ENCODE data around the gene RRAGB.

Gene RRAGB

DNA sequence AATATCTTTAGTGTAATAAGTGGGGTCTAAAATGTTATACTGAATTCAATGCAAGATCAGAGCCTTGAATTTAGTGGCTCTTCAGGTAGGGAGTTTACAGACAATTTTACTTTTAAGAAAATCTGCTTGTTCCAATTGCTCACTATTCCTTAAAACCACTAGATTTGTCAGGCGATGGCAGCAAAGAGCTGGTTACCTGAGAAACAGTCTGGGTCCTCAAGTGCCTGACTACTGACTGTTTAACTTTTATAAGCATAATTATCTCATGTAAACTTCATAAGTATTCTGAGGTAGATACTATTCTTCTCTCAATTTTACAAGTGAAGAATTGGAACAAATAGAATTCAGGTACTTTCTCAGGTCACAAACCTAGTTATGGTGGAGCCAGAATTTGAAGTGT, 84.3 kb downstream of the RRAGB start:
- H3K4me3 ChIP-seq (ENCODE audit: low read depth, low read length), result no peak overlapping the region
- TF ChIP-seq, protein P1, sequence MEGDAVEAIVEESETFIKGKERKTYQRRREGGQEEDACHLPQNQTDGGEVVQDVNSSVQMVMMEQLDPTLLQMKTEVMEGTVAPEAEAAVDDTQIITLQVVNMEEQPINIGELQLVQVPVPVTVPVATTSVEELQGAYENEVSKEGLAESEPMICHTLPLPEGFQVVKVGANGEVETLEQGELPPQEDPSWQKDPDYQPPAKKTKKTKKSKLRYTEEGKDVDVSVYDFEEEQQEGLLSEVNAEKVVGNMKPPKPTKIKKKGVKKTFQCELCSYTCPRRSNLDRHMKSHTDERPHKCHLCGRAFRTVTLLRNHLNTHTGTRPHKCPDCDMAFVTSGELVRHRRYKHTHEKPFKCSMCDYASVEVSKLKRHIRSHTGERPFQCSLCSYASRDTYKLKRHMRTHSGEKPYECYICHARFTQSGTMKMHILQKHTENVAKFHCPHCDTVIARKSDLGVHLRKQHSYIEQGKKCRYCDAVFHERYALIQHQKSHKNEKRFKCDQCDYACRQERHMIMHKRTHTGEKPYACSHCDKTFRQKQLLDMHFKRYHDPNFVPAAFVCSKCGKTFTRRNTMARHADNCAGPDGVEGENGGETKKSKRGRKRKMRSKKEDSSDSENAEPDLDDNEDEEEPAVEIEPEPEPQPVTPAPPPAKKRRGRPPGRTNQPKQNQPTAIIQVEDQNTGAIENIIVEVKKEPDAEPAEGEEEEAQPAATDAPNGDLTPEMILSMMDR (IDR thresholded peaks at IDR 0.05; ENCODE audit: low read depth, low read length), result no peak

Measured in WI38 (cell line).